CD4-positive, alpha-beta T cell treated with Interleukin-15 for 4 hours (primary cell): ENCODE data around the gene CNTN4.

Experiments used
- DNase-seq: peaks from one replicate; pipeline ENCODE4 v3.0.0-alpha.2; 2020; ENCODE audit warnings: low spot score

Gene CNTN4

GRCh38 chr3:2153053-2153452 lies 54.4 kb downstream of the CNTN4 start:
- DNase-seq: no peak

- no peak for DNase-seq
Measured at GRCh38 chr3:2153547-2153946, 54.9 kb downstream of the CNTN4 start.

- no peak for DNase-seq
Measured at GRCh38 chr3:2154621-2155020, 56.0 kb downstream of the CNTN4 start.

GRCh38 chr3:2156244-2156847 lies 57.7 kb downstream of the CNTN4 start:
- DNase-seq: no peak

GRCh38 chr3:2158828-2159227 lies 60.2 kb downstream of the CNTN4 start:
- DNase-seq: no peak

- DNase-seq: no peak
Measured at GRCh38 chr3:2166552-2166951, 67.9 kb downstream of the CNTN4 start.

- DNase-seq: no peak
Measured at GRCh38 chr3:2172561-2173171, 74.0 kb downstream of the CNTN4 start.

- DNase-seq: no peak
Measured at GRCh38 chr3:2180634-2181033, 82.0 kb downstream of the CNTN4 start.

GRCh38 chr3:2198776-2199279 lies 100.2 kb downstream of the CNTN4 start:
- no peak for DNase-seq

- DNase-seq: no peak
Measured at GRCh38 chr3:2204054-2204453, 105.4 kb downstream of the CNTN4 start.

- DNase-seq: no peak
Measured at GRCh38 chr3:2205692-2206091, 107.0 kb downstream of the CNTN4 start.

GRCh38 chr3:2206536-2206935 lies 107.9 kb downstream of the CNTN4 start:
- no peak for DNase-seq

GRCh38 chr3:2211568-2211967 lies 112.9 kb downstream of the CNTN4 start:
- DNase-seq: no peak

GRCh38 chr3:2212206-2212605 lies 113.5 kb downstream of the CNTN4 start:
- DNase-seq: no peak

- no peak for DNase-seq
Measured at GRCh38 chr3:2218375-2218774, 119.7 kb downstream of the CNTN4 start.

- no peak for DNase-seq
Measured at GRCh38 chr3:2218816-2219215, 120.2 kb downstream of the CNTN4 start.

GRCh38 chr3:2236203-2236602 lies 137.5 kb downstream of the CNTN4 start:
- no peak for DNase-seq

GRCh38 chr3:2244137-2244536 lies 145.5 kb downstream of the CNTN4 start:
- DNase-seq: no peak

GRCh38 chr3:2246873-2247648 lies 148.4 kb downstream of the CNTN4 start:
- no peak for DNase-seq

- DNase-seq: no peak
Measured at GRCh38 chr3:2247831-2248230, 149.2 kb downstream of the CNTN4 start.

- no peak for DNase-seq
Measured at GRCh38 chr3:2250783-2251182, 152.1 kb downstream of the CNTN4 start.

- no peak for DNase-seq
Measured at GRCh38 chr3:2261747-2262146, 163.1 kb downstream of the CNTN4 start.

GRCh38 chr3:2262204-2262603 lies 163.5 kb downstream of the CNTN4 start:
- no peak for DNase-seq
